HG02571 (cell line): Measurements from ENCODE around the gene CNTNAP1.

Experiments
- ATAC-seq: cut with Tn5 transposase; IDR thresholded peaks from one replicate; pipeline ENCODE4 v1.9.1; 2021; ENCODE audit warnings: mild to moderate bottlenecking, moderate library complexity; ENCODE audit not compliant: unreplicated experiment

CNTNAP1 gene

GRCh38 chr17:42683407-42684034 is 1.2 kb downstream of the CNTNAP1 start:
- ATAC-seq: no peak

GRCh38 chr17:42684929-42685556 is 2.7 kb downstream of the CNTNAP1 start:
- no peak for ATAC-seq

DNA sequence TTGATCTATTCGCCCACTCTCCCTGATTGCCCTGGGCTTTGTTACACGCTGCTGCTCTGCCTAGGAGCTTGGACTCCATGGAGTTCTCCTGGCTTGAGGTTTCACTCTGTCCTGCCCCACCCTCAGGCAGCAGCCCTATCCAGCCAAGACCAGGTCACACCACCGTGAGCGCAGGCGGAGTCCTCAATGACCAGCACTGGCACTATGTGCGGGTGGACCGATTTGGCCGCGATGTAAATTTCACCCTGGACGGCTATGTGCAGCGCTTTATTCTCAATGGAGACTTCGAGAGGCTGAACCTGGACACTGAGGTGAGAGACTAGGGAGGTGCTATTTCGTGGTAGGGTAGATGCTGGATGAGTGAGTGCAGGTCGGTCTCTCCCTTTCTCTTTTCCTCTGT is 3.5 kb downstream of the CNTNAP1 start:
- no peak for ATAC-seq

- no peak for ATAC-seq
Observed at GRCh38 chr17:42686520-42687128, 4.3 kb downstream of the CNTNAP1 start.

GRCh38 chr17:42687707-42688320 is 5.5 kb downstream of the CNTNAP1 start:
- no peak for ATAC-seq

DNA sequence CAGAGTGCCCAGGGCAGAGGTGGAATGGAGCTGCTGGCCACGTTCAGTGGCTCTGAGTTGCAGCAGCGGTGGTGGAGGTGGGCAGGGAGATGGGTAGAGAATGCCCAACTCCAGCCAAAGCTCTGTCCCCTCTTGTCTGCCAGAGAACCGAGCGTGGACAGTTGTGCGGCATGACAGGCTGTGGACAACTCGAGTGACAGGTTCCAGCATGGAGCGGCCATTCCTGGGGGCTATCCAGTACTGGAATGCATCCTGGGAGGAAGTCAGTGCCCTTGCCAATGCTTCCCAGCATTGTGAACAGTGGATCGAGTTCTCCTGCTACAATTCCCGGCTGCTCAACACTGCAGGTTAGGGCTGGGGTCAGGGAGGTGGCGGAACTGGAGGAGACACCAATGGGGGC is 8.3 kb downstream of the CNTNAP1 start:
- no peak for ATAC-seq

GRCh38 chr17:42691021-42691545 is 8.8 kb downstream of the CNTNAP1 start:
- ATAC-seq: no peak

DNA sequence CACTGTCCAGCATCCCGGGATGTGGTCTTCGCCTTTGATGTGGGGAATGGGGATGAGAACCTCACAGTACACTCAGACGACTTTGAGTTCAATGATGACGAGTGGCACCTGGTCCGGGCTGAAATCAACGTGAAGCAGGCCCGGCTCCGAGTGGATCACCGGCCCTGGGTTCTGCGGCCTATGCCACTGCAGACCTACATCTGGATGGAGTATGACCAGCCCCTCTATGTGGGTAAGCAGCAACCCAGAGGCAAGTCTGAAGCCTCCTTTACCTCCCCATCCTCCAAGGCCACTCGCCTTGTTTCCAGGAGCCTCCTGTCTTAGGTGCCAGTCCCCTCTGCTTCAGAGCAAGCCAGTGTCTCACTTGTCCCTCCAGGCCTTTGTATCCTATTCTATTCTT is 10.2 kb downstream of the CNTNAP1 start:
- ATAC-seq: no peak

- ATAC-seq: no peak
Observed at GRCh38 chr17:42694524-42694923, 12.2 kb downstream of the CNTNAP1 start.

GRCh38 chr17:42695500-42695899 is 13.2 kb downstream of the CNTNAP1 start:
- no peak for ATAC-seq

- no peak for ATAC-seq
Observed at GRCh38 chr17:42697108-42697811, 14.9 kb downstream of the CNTNAP1 start.

- no peak for ATAC-seq
Observed at GRCh38 chr17:42698736-42699414, 16.5 kb downstream of the CNTNAP1 start.

DNA sequence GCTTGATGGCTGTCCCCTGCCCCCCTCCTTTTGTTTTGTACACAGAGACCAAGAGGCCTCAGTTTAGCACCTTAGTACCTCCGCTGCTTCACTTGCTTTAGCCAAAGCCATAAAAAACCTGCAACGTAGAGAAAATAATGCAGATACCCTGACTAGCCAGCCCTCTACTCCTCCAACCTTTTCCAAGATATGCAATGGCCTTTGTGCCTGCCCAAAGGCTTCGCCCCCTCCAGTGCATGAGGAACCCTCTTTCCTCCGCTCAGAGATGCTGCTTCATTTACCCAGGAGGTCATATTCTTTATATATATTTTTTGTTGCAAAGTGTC is 17.0 kb downstream of the CNTNAP1 start:
- no peak for ATAC-seq

DNA sequence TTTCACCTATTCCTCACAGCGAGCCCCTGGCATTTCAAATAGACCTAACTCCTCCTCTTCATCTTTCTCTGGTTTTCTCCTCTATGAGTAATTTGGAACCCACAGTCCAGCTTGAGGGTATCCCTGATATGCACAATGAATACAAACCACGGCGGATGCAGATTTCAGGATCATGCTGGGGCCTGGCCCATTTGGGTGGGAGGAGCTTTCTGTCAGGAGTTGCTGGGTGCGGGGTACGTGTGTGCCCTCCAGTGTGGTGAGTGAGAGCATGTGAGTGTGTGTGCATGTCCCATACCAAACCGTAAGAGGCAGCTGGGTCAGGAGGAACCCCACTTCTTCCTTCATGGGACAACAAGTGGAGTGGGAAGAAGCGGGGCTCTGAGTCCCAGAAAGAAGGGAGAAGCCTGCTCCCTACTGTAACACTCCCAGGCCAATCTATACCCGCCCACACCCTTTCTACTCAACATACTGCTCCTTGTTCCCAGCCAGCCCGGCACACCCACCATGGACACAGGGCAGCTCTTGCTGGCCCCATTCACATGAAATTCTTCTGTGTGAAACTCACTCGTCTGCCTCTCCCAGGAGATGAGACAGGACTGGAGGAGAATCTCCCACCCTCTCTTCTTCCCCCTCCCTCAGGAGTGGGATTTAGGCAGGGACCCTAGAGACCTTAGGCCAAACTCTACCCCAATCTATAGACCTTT is 18.4 kb downstream of the CNTNAP1 start:
- ATAC-seq: no peak

- no peak for ATAC-seq
Observed at GRCh38 chr17:42702446-42702845, 20.1 kb downstream of the CNTNAP1 start.

DNA sequence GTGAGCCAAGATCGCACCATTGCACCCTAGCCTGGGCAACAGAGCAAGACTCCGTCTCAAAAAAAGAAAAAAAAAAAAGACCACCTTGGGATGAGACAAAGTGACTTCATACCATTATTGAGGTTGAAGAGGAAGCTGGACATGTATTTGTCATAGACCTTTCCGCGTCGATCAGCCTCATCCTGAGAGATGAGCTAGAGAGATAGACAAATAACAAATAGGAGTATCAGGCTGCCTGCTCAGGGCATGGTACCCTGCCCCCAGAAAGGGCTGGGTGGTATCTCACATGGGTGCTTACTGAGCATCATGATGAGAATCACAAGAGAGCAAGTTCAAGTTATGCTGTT is 22.1 kb downstream of the CNTNAP1 start:
- ATAC-seq: no peak

DNA sequence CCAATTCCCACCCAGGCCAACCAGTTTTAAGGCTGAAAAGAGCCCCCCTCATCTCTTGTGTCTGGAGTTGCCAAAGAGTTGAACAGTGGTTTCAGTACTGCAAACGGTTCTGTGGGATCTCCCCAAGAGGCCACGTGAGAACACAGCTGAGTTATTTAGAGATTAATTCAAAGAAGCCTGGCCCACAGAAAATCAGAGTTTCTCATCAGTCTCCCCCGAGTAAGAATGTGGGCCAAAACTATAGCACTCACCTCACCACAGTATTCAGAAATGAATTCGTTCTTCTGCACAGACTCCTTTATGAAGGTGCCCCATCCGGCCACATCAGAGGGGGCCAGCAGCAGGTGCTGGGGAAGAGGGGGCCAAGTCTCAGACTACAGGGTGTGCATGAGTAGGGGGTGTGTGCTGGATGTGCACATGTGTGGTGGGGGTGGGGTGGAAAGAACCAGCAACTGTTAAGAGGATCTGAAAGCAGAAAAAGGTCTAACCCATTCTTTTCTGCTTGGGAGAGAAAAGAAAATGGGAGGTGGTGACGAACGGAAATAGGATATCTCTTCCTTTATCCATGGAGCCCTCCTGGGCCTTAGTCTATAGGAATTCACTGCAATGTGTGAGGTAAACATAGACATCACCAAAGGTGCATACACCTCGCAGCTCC is 22.6 kb downstream of the CNTNAP1 start:
- peak; percentile 71 for ATAC-seq

DNA sequence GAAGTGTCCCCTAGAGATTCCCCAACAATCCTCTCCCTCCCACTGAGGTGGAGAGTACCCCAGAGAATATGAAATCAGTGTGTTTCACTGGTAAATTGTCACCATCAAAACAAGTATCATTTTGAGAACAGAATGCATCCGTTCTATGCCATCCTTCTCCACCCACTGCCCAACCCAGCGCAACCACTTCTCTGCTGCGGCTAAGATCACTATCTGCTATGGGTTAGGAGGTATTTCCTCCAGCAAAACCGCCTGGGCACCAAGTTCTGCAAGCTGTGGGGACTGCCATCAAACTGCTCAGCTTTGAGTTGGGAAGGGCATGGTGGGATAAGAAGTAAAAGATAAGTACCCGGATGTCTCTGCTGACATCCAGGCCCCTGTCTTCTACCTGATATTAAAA is 24.4 kb downstream of the CNTNAP1 start:
- no peak for ATAC-seq

GRCh38 chr17:42708588-42708987 is 26.3 kb downstream of the CNTNAP1 start:
- no peak for ATAC-seq

- ATAC-seq: no peak
Observed at GRCh38 chr17:42709561-42709960, 27.2 kb downstream of the CNTNAP1 start.
